GM12878 (cell line): ENCODE measurements around the gene KRT81.

Experiments used
- DPF2 ChIP-seq: fragments of 450-650 bp; IDR thresholded peaks from 2 replicates; pipeline ENCODE4 v1.6.1; 2017; ENCODE audit warnings: mild to moderate bottlenecking
- EP300 ChIP-seq, 2 experiments: fragments of 150-350 bp in 1 of 2; IDR thresholded peaks; 2 replicates each; pipeline ENCODE4 v1.6.1; 2011 to 2012; ENCODE audit warnings: low read depth in 2 of 2, low read length in 2 of 2, borderline replicate concordance in 1 of 2, improper control_type of control experiment in 1 of 2, inconsistent platforms in 1 of 2; ENCODE audit not compliant: control insufficient read depth in 1 of 2
- EZH2 ChIP-seq: IDR thresholded peaks from 2 replicates; pipeline ENCODE4 v1.6.1; 2012; ENCODE audit warnings: low read depth, mild to moderate bottlenecking, control low read depth, inconsistent platforms, low read length, borderline replicate concordance; ENCODE audit not compliant: control insufficient read depth
- POU2F2 ChIP-seq: IDR thresholded peaks from 3 replicates; pipeline ENCODE4 v1.6.1; 2011; ENCODE audit warnings: low read depth, mild to moderate bottlenecking, low read length, borderline replicate concordance
- SP1 ChIP-seq: IDR thresholded peaks from one replicate; pipeline ENCODE4 v1.6.1; 2011; ENCODE audit warnings: low read depth, low read length

GRCh38 chr12:52311285-52311648, 19.9 kb upstream of the KRT81 start:
- TF ChIP-seq POU2F2 (no peak), EZH2 (no peak), SP1 (no peak), EP300 (IDR thresholded peaks at IDR 0.05; ENCODE audit: borderline replicate concordance in 1 of 2, control insufficient read depth in 1 of 2, low read depth in 2 of 2, low read length in 2 of 2) (no peak), DPF2 (no peak)
